ENCODE data around the gene UGT1A9.

UGT1A9 gene

DNA sequence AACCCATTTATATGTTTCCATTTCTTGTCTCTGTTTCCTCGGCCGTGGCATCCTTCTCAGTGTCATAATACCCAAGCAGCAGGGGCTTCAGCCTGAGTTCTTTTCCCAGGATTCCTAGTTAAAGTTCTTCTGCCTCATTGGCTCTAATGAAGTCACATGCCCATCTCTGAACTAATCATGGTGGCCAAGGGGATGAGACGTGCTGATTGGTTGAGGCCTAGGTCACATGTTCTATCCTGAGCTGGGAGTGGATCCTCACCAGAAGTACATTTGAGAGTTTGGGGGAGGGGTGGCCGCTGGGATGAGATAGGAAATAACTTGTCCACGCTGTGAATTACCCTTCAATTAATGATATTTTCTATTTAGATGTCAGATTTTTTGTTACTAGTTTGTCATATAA lies 37.2 kb downstream of the UGT1A9 start:
- H3K36me3 ChIP-seq: no peaks in the 10 kb centered on the region
- TF ChIP-seq, protein P1, sequence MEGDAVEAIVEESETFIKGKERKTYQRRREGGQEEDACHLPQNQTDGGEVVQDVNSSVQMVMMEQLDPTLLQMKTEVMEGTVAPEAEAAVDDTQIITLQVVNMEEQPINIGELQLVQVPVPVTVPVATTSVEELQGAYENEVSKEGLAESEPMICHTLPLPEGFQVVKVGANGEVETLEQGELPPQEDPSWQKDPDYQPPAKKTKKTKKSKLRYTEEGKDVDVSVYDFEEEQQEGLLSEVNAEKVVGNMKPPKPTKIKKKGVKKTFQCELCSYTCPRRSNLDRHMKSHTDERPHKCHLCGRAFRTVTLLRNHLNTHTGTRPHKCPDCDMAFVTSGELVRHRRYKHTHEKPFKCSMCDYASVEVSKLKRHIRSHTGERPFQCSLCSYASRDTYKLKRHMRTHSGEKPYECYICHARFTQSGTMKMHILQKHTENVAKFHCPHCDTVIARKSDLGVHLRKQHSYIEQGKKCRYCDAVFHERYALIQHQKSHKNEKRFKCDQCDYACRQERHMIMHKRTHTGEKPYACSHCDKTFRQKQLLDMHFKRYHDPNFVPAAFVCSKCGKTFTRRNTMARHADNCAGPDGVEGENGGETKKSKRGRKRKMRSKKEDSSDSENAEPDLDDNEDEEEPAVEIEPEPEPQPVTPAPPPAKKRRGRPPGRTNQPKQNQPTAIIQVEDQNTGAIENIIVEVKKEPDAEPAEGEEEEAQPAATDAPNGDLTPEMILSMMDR (IDR thresholded peaks at IDR 0.05; ENCODE audit: low read depth, low read length): no peak
- H3K27ac ChIP-seq: no peak overlapping the region
- no peak for DNase-seq
- no peaks in the 10 kb centered on the region for H3K27me3 ChIP-seq (ENCODE audit: insufficient read depth, low read depth, severe bottlenecking)
- no peak overlapping the region for H3K4me3 ChIP-seq (ENCODE audit: low read depth, low read length)
- H3K9me3 ChIP-seq (ENCODE audit: severe bottlenecking): no peaks in the 10 kb centered on the region

GRCh38 chr2:233711312-233712008 lies 39.8 kb downstream of the UGT1A9 start:
- peak; percentile 90 for DNase-seq
- no peaks in the 10 kb centered on the region for H3K36me3 ChIP-seq
- no peaks in the 10 kb centered on the region for H3K9me3 ChIP-seq (ENCODE audit: severe bottlenecking)
- no peak overlapping the region for H3K27ac ChIP-seq
- H3K4me3 ChIP-seq (ENCODE audit: low read depth, low read length): no peak overlapping the region
- H3K27me3 ChIP-seq (ENCODE audit: insufficient read depth, low read depth, severe bottlenecking): no peaks in the 10 kb centered on the region
- TF ChIP-seq, protein P1 (IDR thresholded peaks at IDR 0.05; ENCODE audit: low read depth, low read length): peak; percentile 84

DNA sequence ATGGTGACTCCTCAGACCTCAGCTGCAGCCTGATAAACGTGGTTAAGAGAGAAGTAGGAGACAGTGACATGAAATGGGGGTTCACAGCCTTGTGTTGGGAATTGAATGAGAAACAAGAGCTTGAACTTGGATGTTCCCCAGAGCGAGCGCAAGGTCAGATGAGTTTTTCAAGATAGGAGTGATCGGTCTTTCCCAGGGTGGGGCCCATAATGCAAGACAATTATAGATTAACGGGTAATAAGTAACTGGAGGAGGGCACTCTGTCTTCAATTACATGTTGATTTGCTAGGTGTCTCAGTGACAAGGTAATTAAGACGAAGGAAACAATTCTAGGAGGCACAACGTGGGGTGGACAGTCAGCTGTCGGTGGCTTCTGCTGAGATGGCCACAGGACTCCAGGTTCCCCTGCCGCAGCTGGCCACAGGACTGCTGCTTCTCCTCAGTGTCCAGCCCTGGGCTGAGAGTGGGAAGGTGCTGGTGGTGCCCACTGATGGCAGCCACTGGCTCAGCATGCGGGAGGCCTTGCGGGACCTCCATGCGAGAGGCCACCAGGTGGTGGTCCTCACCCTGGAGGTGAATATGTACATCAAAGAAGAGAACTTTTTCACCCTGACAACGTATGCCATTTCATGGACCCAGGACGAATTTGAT lies 41.0 kb downstream of the UGT1A9 start, which contains the start of gene UGT1A5:
Gene UGT1A5, plus strand, starts transcription at position 297 of the 651 bp plus-strand sequence. Its CDS starts 85 bp downstream, at position 382.
- TF ChIP-seq, protein P1 (IDR thresholded peaks at IDR 0.05; ENCODE audit: low read depth, low read length): no peak
- H3K27ac ChIP-seq: no peak within 1 kb of the TSS
- H3K4me3 ChIP-seq (ENCODE audit: low read depth, low read length): no peak within 1 kb of the TSS
- H3K9me3 ChIP-seq (ENCODE audit: severe bottlenecking): no peaks in the 10 kb centered on the region
- H3K36me3 ChIP-seq: no peaks in the 10 kb centered on the region
- no peak for DNase-seq
- H3K27me3 ChIP-seq (ENCODE audit: insufficient read depth, low read depth, severe bottlenecking): no peaks in the 10 kb centered on the region

DNA sequence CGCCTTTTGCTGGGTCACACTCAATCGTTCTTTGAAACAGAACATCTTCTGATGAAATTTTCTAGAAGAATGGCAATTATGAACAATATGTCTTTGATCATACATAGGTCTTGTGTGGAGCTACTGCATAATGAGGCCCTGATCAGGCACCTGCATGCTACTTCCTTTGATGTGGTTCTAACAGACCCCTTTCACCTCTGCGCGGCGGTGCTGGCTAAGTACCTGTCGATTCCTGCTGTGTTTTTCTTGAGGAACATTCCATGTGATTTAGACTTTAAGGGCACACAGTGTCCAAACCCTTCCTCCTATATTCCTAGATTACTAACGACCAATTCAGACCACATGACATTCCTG lies 41.5 kb downstream of the UGT1A9 start:
- Histone ChIP-seq H3K36me3 (no peaks in the 10 kb centered on the region), H3K27ac (no peak overlapping the region), H3K9me3 (ENCODE audit: severe bottlenecking) (no peaks in the 10 kb centered on the region), H3K4me3 (ENCODE audit: low read depth, low read length) (no peak overlapping the region), H3K27me3 (ENCODE audit: insufficient read depth, low read depth, severe bottlenecking) (no peaks in the 10 kb centered on the region)
- DNase-seq: no peak
- TF ChIP-seq, protein P1 (IDR thresholded peaks at IDR 0.05; ENCODE audit: low read depth, low read length): no peak

DNA sequence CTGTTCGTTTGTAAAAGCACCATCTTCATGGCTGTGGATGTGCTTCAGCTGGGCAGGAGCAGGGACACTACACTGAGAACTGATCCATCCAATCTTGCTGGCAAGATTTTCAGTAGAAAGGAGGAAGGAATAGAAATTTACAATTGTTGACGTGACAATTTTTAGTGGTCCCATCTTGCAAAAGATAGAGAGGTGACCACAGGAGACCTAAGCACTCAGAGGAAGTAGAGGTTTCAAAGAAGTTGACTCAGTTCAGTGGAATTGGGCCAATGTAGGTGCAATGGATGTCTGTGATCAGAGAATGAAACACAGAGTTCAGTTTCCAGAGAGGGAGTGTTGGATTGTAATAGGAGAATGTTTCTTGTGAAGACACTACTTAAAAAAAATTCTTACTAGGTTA lies 42.4 kb downstream of the UGT1A9 start:
- Histone ChIP-seq H3K36me3 (no peaks in the 10 kb centered on the region), H3K9me3 (ENCODE audit: severe bottlenecking) (no peaks in the 10 kb centered on the region), H3K27me3 (ENCODE audit: insufficient read depth, low read depth, severe bottlenecking) (no peaks in the 10 kb centered on the region), H3K4me3 (ENCODE audit: low read depth, low read length) (no peak overlapping the region), H3K27ac (no peak overlapping the region)
- TF ChIP-seq, protein P1 (IDR thresholded peaks at IDR 0.05; ENCODE audit: low read depth, low read length): no peak
- no peak for DNase-seq
